ENCODE results near the gene PPFIA3.
"Not testable (repeated sequence)": the region's sequence is repeated elsewhere in the genome, so short reads cannot be mapped to it uniquely, and the experiment has no call there.

Gene PPFIA3

DNA sequence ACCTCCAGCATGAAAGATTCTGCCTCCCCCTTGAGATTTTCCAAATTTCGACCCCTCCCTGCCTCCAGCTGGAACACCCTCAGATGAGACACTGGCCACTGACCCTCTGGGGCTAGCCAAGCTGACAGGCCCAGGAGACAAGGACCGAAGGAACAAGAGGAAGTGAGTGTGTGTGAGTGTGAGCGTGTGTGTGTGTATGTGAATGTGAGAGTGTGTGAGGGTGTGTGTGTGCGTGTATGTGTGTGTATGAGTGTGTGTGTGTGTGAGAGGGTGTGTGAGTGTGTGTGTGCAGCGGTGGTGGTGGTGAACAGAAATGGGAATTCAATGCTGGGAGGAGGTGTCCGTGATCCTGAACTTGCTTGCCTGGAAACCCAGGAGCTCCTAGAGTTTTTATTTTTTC is 22.0 kb downstream of the PPFIA3 start:
- Histone ChIP-seq H2BK15ac (ENCODE audit: low read length) (no peak overlapping the region), H3K4me1 (ENCODE audit: control insufficient read depth in 2 of 2, insufficient read depth in 1 of 2, low read depth in 1 of 2, low read length in 2 of 2) (peaks cover 5 to 12% of the 10 kb centered on the region in 2 donors), H3K79me1 (ENCODE audit: low read depth, low read length) (no peaks in the 10 kb centered on the region), H3K4me3 (ENCODE audit: low read length in 2 of 2) (no peak overlapping the region), H3K36me3 (replicated peaks in 1 of 2; ENCODE audit: control insufficient read depth in 2 of 2, insufficient read depth in 2 of 2, low read length in 2 of 2) (no peaks in the 10 kb centered on the region), H2AK5ac (ENCODE audit: low read depth, low read length) (no peak overlapping the region), H3K18ac (ENCODE audit: low read length) (no peak overlapping the region), H2BK12ac (ENCODE audit: low read length) (no peak overlapping the region), H4K91ac (ENCODE audit: low read depth, low read length, poor library complexity) (no peak overlapping the region), H3K23ac (ENCODE audit: low read depth, low read length, poor library complexity) (no peak overlapping the region), H3K27ac (replicated peaks; ENCODE audit: low read length) (no peak overlapping the region), H3K4me2 (ENCODE audit: insufficient read depth, low read length, poor library complexity, severe bottlenecking) (no peak overlapping the region), H3K9me3 (replicated peaks in 1 of 2; ENCODE audit: control insufficient read depth in 2 of 2, insufficient read depth in 1 of 2, low read depth in 1 of 2, low read length in 2 of 2) (no peaks in the 10 kb centered on the region), H3K4ac (ENCODE audit: low read length) (no peak overlapping the region), H2BK5ac (ENCODE audit: low read length) (no peak overlapping the region), H3K9ac (ENCODE audit: low read depth, low read length, poor library complexity) (no peak overlapping the region), H2AFZ (ENCODE audit: low read length) (no peak overlapping the region), H3K27me3 (ENCODE audit: control insufficient read depth in 3 of 3, insufficient read depth in 3 of 3, low read depth in 1 of 3, low read length in 3 of 3) (peaks cover 0 to 1% (median 0%) of the 10 kb centered on the region in 3 experiments), H2BK120ac (ENCODE audit: low read depth, low read length) (no peak overlapping the region), H4K8ac (ENCODE audit: low read depth, low read length) (no peak overlapping the region), H3K14ac (ENCODE audit: low read length) (no peak overlapping the region)
- DNase-seq (ENCODE audit: low spot score), result no peak
- WGBS, 2 donors (ENCODE audit: extremely low coverage in 2 of 2, insufficient read length in 2 of 2, insufficient replicate concordance in 1 of 2), result 93 to 100% methylated on average over 2 of the region's 6 CpGs

DNA sequence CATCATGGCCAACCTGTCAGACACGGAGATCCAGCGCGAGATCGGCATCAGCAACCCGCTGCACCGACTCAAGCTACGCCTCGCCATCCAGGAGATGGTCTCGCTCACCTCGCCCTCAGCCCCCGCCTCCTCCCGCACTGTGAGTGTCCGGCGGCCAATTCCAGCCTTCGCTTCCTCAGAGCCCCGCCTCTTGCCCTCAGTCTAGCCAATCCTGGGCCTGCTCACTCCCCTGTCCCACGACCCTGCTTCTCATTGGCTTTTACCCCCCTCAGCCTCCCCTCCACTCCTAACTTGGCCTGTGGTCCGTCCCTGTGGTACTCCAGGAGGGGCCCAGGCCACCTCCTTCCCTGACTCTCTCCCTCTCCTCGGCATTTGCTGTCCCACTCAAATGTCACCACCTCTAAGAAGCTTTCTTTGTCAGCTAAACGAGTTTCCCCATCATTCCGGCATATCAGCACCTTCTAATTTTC is 23.6 kb downstream of the PPFIA3 start:
- H2BK120ac ChIP-seq (ENCODE audit: low read depth, low read length), result no peak overlapping the region
- H3K9me3 ChIP-seq (replicated peaks in 1 of 2; ENCODE audit: control insufficient read depth in 2 of 2, insufficient read depth in 1 of 2, low read depth in 1 of 2, low read length in 2 of 2), result no peaks in the 10 kb centered on the region
- peak overlapping the region; percentile 93 for H3K4ac ChIP-seq (ENCODE audit: low read length)
- peak overlapping the region; percentile 90 for H3K14ac ChIP-seq (ENCODE audit: low read length)
- peak overlapping the region; percentile 94 for H3K18ac ChIP-seq (ENCODE audit: low read length)
- H2AK5ac ChIP-seq (ENCODE audit: low read depth, low read length), result no peak overlapping the region
- peak overlapping the region; percentile 77 to 92 for H3K4me3 ChIP-seq (ENCODE audit: low read length in 2 of 2)
- H4K91ac ChIP-seq (ENCODE audit: low read depth, low read length, poor library complexity), result no peak overlapping the region
- no peaks in the 10 kb centered on the region for H3K36me3 ChIP-seq (replicated peaks in 1 of 2; ENCODE audit: control insufficient read depth in 2 of 2, insufficient read depth in 2 of 2, low read length in 2 of 2)
- peak overlapping the region; percentile 94 for H2AFZ ChIP-seq (ENCODE audit: low read length)
- no CpG with 5 or more reads among the region's 21 CpGs for WGBS, 2 donors (ENCODE audit: extremely low coverage in 2 of 2, insufficient read length in 2 of 2, insufficient replicate concordance in 1 of 2)
- peak overlapping the region; percentile 54 for H4K8ac ChIP-seq (ENCODE audit: low read depth, low read length)
- H3K23ac ChIP-seq (ENCODE audit: low read depth, low read length, poor library complexity), result peak overlapping the region; percentile 86
- peak; percentile 90 for DNase-seq (ENCODE audit: low spot score)
- peaks cover 9 to 12% of the 10 kb centered on the region in 2 donors for H3K4me1 ChIP-seq (ENCODE audit: control insufficient read depth in 2 of 2, insufficient read depth in 1 of 2, low read depth in 1 of 2, low read length in 2 of 2)
- H3K79me1 ChIP-seq (ENCODE audit: low read depth, low read length), result no peaks in the 10 kb centered on the region
- no peak overlapping the region for H2BK5ac ChIP-seq (ENCODE audit: low read length)
- H3K9ac ChIP-seq (ENCODE audit: low read depth, low read length, poor library complexity), result peak overlapping the region; percentile 97
- H2BK15ac ChIP-seq (ENCODE audit: low read length), result no peak overlapping the region
- H2BK12ac ChIP-seq (ENCODE audit: low read length), result no peak overlapping the region
- H3K27ac ChIP-seq (replicated peaks; ENCODE audit: low read length), result no peak overlapping the region
- peaks cover 0 to 1% (median 0%) of the 10 kb centered on the region in 3 experiments for H3K27me3 ChIP-seq (ENCODE audit: control insufficient read depth in 3 of 3, insufficient read depth in 3 of 3, low read depth in 1 of 3, low read length in 3 of 3)
- H3K4me2 ChIP-seq (ENCODE audit: insufficient read depth, low read length, poor library complexity, severe bottlenecking), result peak overlapping the region; percentile 100

DNA sequence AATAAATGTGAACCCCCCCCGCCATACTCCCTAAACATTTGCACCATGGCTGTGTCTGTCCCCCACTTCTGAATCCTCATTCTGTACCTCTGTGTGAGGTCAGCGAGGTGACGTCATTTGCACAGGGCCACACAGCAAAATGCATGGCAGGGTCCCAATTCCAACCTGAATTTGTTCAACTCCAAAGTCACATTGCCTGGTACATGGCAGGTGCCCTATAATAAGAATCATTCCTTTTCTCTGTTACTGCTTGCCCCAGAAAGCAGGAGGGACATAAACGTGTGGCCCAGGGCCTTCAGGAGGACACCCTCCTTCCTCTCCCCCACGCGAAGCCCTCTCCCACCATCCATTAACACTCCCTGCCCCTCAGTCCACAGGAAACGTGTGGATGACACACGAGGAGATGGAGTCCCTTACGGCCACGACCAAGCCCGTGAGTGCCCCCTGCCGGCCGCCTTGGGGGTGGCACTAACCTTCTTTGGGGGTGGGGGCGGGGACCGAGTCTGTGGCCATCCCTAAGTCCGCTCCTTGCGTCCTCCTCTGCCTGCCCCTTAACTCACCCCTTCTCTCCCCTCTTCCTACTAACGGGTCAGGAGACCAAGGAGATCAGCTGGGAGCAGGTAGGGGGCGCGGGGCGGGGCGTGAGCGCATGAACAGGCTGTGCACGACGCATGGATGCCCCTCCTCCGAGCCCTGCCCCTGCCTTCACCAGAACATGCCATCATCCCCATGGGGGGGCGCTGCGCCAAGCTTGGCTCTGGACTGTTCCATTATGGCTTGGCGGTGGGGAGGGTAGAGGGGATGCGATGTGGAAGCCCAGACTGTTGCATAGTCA is 26.4 kb downstream of the PPFIA3 start:
- Histone ChIP-seq H2AK5ac (ENCODE audit: low read depth, low read length) (no peak overlapping the region), H4K91ac (ENCODE audit: low read depth, low read length, poor library complexity) (no peak overlapping the region), H4K8ac (ENCODE audit: low read depth, low read length) (no peak overlapping the region), H2BK15ac (ENCODE audit: low read length) (peak overlapping the region; percentile 10), H3K9ac (ENCODE audit: low read depth, low read length, poor library complexity) (peak overlapping the region; percentile 64), H3K18ac (ENCODE audit: low read length) (peak overlapping the region; percentile 58), H3K27me3 (ENCODE audit: control insufficient read depth in 3 of 3, insufficient read depth in 3 of 3, low read depth in 1 of 3, low read length in 3 of 3) (peaks cover 0 to 1% (median 0%) of the 10 kb centered on the region in 3 experiments), H2BK5ac (ENCODE audit: low read length) (no peak overlapping the region), H3K14ac (ENCODE audit: low read length) (peak overlapping the region; percentile 32), H3K36me3 (replicated peaks in 1 of 2; ENCODE audit: control insufficient read depth in 2 of 2, insufficient read depth in 2 of 2, low read length in 2 of 2) (no peaks in the 10 kb centered on the region), H3K4me3 (ENCODE audit: low read length in 2 of 2) (peak overlapping the region; percentile 38 to 65), H3K4me1 (ENCODE audit: control insufficient read depth in 2 of 2, insufficient read depth in 1 of 2, low read depth in 1 of 2, low read length in 2 of 2) (peaks cover 15 to 18% of the 10 kb centered on the region in 2 donors), H3K27ac (replicated peaks; ENCODE audit: low read length) (peak overlapping the region; percentile 82), H3K9me3 (replicated peaks in 1 of 2; ENCODE audit: control insufficient read depth in 2 of 2, insufficient read depth in 1 of 2, low read depth in 1 of 2, low read length in 2 of 2) (no peaks in the 10 kb centered on the region), H3K4ac (ENCODE audit: low read length) (no peak overlapping the region), H3K79me1 (ENCODE audit: low read depth, low read length) (no peaks in the 10 kb centered on the region), H2BK120ac (ENCODE audit: low read depth, low read length) (no peak overlapping the region), H2AFZ (ENCODE audit: low read length) (peak overlapping the region; percentile 91), H2BK12ac (ENCODE audit: low read length) (no peak overlapping the region), H3K23ac (ENCODE audit: low read depth, low read length, poor library complexity) (peak overlapping the region; percentile 9), H3K4me2 (ENCODE audit: insufficient read depth, low read length, poor library complexity, severe bottlenecking) (peak overlapping the region; percentile 68)
- no CpG with 5 or more reads among the region's 30 CpGs for WGBS, 2 donors (ENCODE audit: extremely low coverage in 2 of 2, insufficient read length in 2 of 2, insufficient replicate concordance in 1 of 2)
- DNase-seq (ENCODE audit: low spot score), result peak; percentile 98

DNA sequence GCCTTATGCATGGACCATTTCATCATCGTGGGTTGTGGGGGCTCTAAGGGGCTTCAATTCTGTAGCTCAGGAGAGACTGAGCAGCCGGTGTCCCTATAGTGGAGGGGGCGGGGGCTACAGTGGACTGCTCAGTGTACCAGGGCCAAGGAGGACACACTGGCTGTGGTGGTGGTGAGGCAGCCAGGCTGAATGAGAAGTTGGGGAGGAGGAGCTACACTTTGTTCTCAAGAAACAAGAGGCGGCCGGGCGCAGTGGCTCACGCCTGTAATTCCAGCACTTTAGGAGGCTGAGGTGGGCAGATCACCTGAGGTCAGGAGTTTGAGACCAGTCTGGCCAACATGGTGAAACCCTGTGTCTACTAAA is 27.0 kb downstream of the PPFIA3 start:
- H2BK120ac ChIP-seq (ENCODE audit: low read depth, low read length); H2BK12ac ChIP-seq (ENCODE audit: low read length); DNase-seq (ENCODE audit: low spot score); H2BK15ac ChIP-seq (ENCODE audit: low read length); H2BK5ac ChIP-seq (ENCODE audit: low read length); H3K4ac ChIP-seq (ENCODE audit: low read length); H3K9ac ChIP-seq (ENCODE audit: low read depth, low read length, poor library complexity); H3K79me1 ChIP-seq (ENCODE audit: low read depth, low read length); H2AK5ac ChIP-seq (ENCODE audit: low read depth, low read length); H3K9me3 ChIP-seq (replicated peaks in 1 of 2; ENCODE audit: control insufficient read depth in 2 of 2, insufficient read depth in 1 of 2, low read depth in 1 of 2, low read length in 2 of 2); H4K91ac ChIP-seq (ENCODE audit: low read depth, low read length, poor library complexity); H3K36me3 ChIP-seq (replicated peaks in 1 of 2; ENCODE audit: control insufficient read depth in 2 of 2, insufficient read depth in 2 of 2, low read length in 2 of 2); H3K14ac ChIP-seq (ENCODE audit: low read length); H4K8ac ChIP-seq (ENCODE audit: low read depth, low read length); H3K27me3 ChIP-seq (ENCODE audit: control insufficient read depth in 3 of 3, insufficient read depth in 3 of 3, low read depth in 1 of 3, low read length in 3 of 3): not testable (repeated sequence)
- Histone ChIP-seq H3K27ac (replicated peaks; ENCODE audit: low read length) (peak overlapping the region; percentile 82), H3K23ac (ENCODE audit: low read depth, low read length, poor library complexity) (peak overlapping the region; percentile 9), H3K18ac (ENCODE audit: low read length) (peak overlapping the region; percentile 58), H3K4me1 (ENCODE audit: control insufficient read depth in 2 of 2, insufficient read depth in 1 of 2, low read depth in 1 of 2, low read length in 2 of 2) (peaks cover 18 to 19% of the 10 kb centered on the region in 2 donors), H3K4me3 (ENCODE audit: low read length in 2 of 2) (peak overlapping the region; percentile 15 to 65), H2AFZ (ENCODE audit: low read length) (peak overlapping the region; percentile 91), H3K4me2 (ENCODE audit: insufficient read depth, low read length, poor library complexity, severe bottlenecking) (peak overlapping the region; percentile 68)
- WGBS, 2 donors (ENCODE audit: extremely low coverage in 2 of 2, insufficient read length in 2 of 2, insufficient replicate concordance in 1 of 2), result no CpG with 5 or more reads among the region's 7 CpGs

All from neuronal stem cell (in vitro differentiated cells).